HEK293 (cell line): ENCODE measurements around the gene FASTKD3.

ENCODE experiments used
- CTCF ChIA-PET: fragments of 350-600 bp; formaldehyde crosslinking; extraction: SDS; loops from one replicate; lab custom pipeline; 2021; ENCODE audit warnings: antibody characterized with exemption; lab: Yijun Ruan, JAX
- POLR2A ChIA-PET: fragments of 300-600 bp; formaldehyde crosslinking; extraction: SDS; loops from one replicate; lab custom pipeline; 2020; ENCODE audit warnings: antibody characterized with exemption, inconsistent platforms; lab: Yijun Ruan, JAX
- H3K27ac ChIP-seq: fragments of 200-500 bp; sonication (Bioruptor generic); 2 replicates; pipeline ENCODE4 v1.5.1; 2014; ENCODE audit warnings: low read depth, low read length, control low read depth, inconsistent platforms; ENCODE audit errors: extremely low read depth
- H3K36me3 ChIP-seq, 2 experiments: fragments of 200-500 bp in 1 of 2; sonication (Bioruptor generic) in 1 of 2; 1 replicate in 1 of 2; 2 replicates in 1 of 2; pipeline ENCODE4 v1.5.1; 2014 to 2017; ENCODE audit warnings: inconsistent platforms in 2 of 2, low read length in 2 of 2; ENCODE audit not compliant: control insufficient read depth in 2 of 2, insufficient read depth in 1 of 2
- H3K4me1 ChIP-seq: fragments of 200-500 bp; sonication (Bioruptor generic); 2 replicates; pipeline ENCODE4 v1.5.1; 2014; ENCODE audit warnings: mild to moderate bottlenecking, low read length, inconsistent platforms; ENCODE audit not compliant: control insufficient read depth, insufficient read depth
- H3K4me3 ChIP-seq: 2 replicates; pipeline ENCODE4 v1.5.1; 2011; ENCODE audit warnings: low read depth, mild to moderate bottlenecking, control low read depth, low read length, moderate library complexity
- H3K9me3 ChIP-seq: fragments of 200-500 bp; sonication (Bioruptor generic); 2 replicates; pipeline ENCODE4 v1.5.1; 2014; ENCODE audit warnings: low read depth, low read length, inconsistent platforms; ENCODE audit not compliant: control insufficient read depth, insufficient read depth
- IKZF3 ChIP-seq: fragments of 450-650 bp; IDR thresholded peaks from 2 replicates; pipeline ENCODE4 v1.5.0; 2018; ENCODE audit warnings: missing biosample characterization, mild to moderate bottlenecking, missing genetic modification characterization, moderate library complexity
- KLF10 ChIP-seq: fragments of 450-650 bp; IDR thresholded peaks from 2 replicates; pipeline ENCODE4 v1.5.1; 2018; ENCODE audit warnings: missing biosample characterization, mild to moderate bottlenecking, missing genetic modification characterization
- MYNN ChIP-seq: fragments of 450-650 bp; formaldehyde crosslinking; IDR thresholded peaks from 2 replicates; pipeline ENCODE4 v1.5.1; 2016; ENCODE audit warnings: missing biosample characterization, missing genetic modification characterization, borderline replicate concordance
- SALL2 ChIP-seq: fragments of 450-650 bp; formaldehyde crosslinking; IDR thresholded peaks from 2 replicates; pipeline ENCODE4 v1.5.0; 2017; ENCODE audit warnings: missing biosample characterization, mild to moderate bottlenecking, missing genetic modification characterization, borderline replicate concordance
- ZBTB49 ChIP-seq: fragments of 450-650 bp; formaldehyde crosslinking; IDR thresholded peaks from 2 replicates; pipeline ENCODE4 v1.5.1; 2016; ENCODE audit warnings: missing biosample characterization, missing genetic modification characterization, low read depth
- ZNF133 ChIP-seq: fragments of 450-650 bp; formaldehyde crosslinking; IDR thresholded peaks from 2 replicates; pipeline ENCODE4 v1.5.1; 2016; ENCODE audit warnings: missing biosample characterization, missing genetic modification characterization
- ZNF184 ChIP-seq: fragments of 450-650 bp; IDR thresholded peaks from 2 replicates; pipeline ENCODE4 v1.5.1; 2018; ENCODE audit warnings: missing biosample characterization, mild to moderate bottlenecking, missing genetic modification characterization
- ZNF221 ChIP-seq: fragments of 450-650 bp; formaldehyde crosslinking; IDR thresholded peaks from 2 replicates; pipeline ENCODE4 v1.5.1; 2017; ENCODE audit warnings: missing biosample characterization, missing genetic modification characterization, borderline replicate concordance
- ZNF274 ChIP-seq, 2 experiments: fragments of 200-500 bp in 1 of 2; fragments of 450-650 bp in 1 of 2; sonication (Bioruptor generic) in 1 of 2; formaldehyde crosslinking in 1 of 2; IDR thresholded peaks; 2 replicates each; pipeline versions ENCODE4 v1.5.1 to v1.6.1; 2014 to 2016; ENCODE audit warnings: borderline replicate concordance in 1 of 2, inconsistent platforms in 1 of 2, low read length in 1 of 2, missing biosample characterization in 1 of 2, missing genetic modification characterization in 1 of 2
- ZNF280C ChIP-seq: fragments of 450-650 bp; formaldehyde crosslinking; IDR thresholded peaks from 2 replicates; pipeline ENCODE4 v1.5.1; 2016; ENCODE audit warnings: missing biosample characterization, missing genetic modification characterization
- ZNF341 ChIP-seq: fragments of 450-650 bp; formaldehyde crosslinking; IDR thresholded peaks from 2 replicates; pipeline ENCODE4; 2016; ENCODE audit warnings: low read depth, missing biosample characterization, missing genetic modification characterization
- ZNF433 ChIP-seq: fragments of 450-650 bp; formaldehyde crosslinking; IDR thresholded peaks from 2 replicates; pipeline ENCODE4 v1.5.1; 2016; ENCODE audit warnings: missing biosample characterization, missing genetic modification characterization, low read depth
- ZNF521 ChIP-seq: fragments of 450-650 bp; formaldehyde crosslinking; IDR thresholded peaks from 2 replicates; pipeline ENCODE4 v1.5.1; 2017; ENCODE audit warnings: missing biosample characterization, mild to moderate bottlenecking, missing genetic modification characterization
- ZNF560 ChIP-seq: fragments of 450-650 bp; formaldehyde crosslinking; IDR thresholded peaks from 2 replicates; pipeline ENCODE4 v1.5.1; 2017; ENCODE audit warnings: missing biosample characterization, missing genetic modification characterization, borderline replicate concordance
- ZNF654 ChIP-seq: fragments of 450-650 bp; formaldehyde crosslinking; IDR thresholded peaks from 2 replicates; pipeline ENCODE4 v1.5.1; 2016; ENCODE audit warnings: low read depth, missing biosample characterization, missing genetic modification characterization
- ZNF777 ChIP-seq: fragments of 450-650 bp; formaldehyde crosslinking; IDR thresholded peaks from 2 replicates; pipeline ENCODE4 v1.5.1; 2017; ENCODE audit warnings: missing biosample characterization, missing genetic modification characterization, borderline replicate concordance
- ZNF843 ChIP-seq: fragments of 450-650 bp; formaldehyde crosslinking; IDR thresholded peaks from 2 replicates; pipeline ENCODE4 v1.5.1; 2016; ENCODE audit warnings: missing biosample characterization, missing genetic modification characterization
- ZXDB ChIP-seq: fragments of 450-650 bp; formaldehyde crosslinking; IDR thresholded peaks from 2 replicates; pipeline ENCODE4 v1.5.1; 2016; ENCODE audit warnings: missing biosample characterization, missing genetic modification characterization

Gene FASTKD3

DNA sequence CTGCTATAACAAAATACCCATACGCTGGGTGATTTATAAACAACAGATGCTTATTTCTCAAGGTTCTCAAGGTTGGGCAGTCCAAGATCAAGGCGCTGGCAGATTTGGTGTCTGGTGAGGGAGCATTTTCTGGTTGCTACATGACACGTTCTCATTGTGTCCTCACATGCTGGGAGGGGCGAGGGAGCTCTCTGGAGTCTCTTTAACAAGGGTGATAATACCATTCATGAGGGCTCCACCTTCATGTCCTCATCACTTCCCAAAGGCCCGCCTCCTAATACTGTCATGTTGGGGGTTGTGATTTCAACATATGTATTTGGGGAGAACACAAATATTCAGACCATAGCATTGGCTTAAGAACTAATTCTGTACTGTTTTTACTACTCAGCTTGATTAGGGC is 22.5 kb downstream of the FASTKD3 start:
- POLR2A ChIA-PET, result no interaction called here
- no peak for TF ChIP-seq MYNN
- no peak for TF ChIP-seq ZNF184 (tag by site-specific recombination)
- no peak for TF ChIP-seq ZNF133
- no peak for TF ChIP-seq KLF10 (tag by site-specific recombination)
- no peak for TF ChIP-seq ZNF654 (tag by site-specific recombination)
- no peak for TF ChIP-seq SALL2 (tag by site-specific recombination)
- TF ChIP-seq ZNF560 (tag by site-specific recombination), result no peak
- TF ChIP-seq ZXDB (tag by site-specific recombination), result no peak
- TF ChIP-seq ZNF341 (tag by site-specific recombination), result no peak
- TF ChIP-seq ZNF221 (tag by site-specific recombination), result no peak
- no peak for TF ChIP-seq IKZF3 (tag by site-specific recombination)
- no peak for TF ChIP-seq ZNF433 (tag by site-specific recombination)
- no peak for TF ChIP-seq ZNF280C (tag by site-specific recombination)
- Histone ChIP-seq H3K27ac (no peak overlapping the region), H3K36me3 (no peaks in the 10 kb centered on the region), H3K4me1 (peaks cover 3% of the 10 kb centered on the region; the same call in 1 of the 2 replicates), H3K9me3 (no peaks in the 10 kb centered on the region), H3K4me3 (no peak overlapping the region)
- CTCF ChIA-PET, result interaction anchor here (0.6 to 3.3 kb wide), 3 partner anchors 8 to 30 kb away, joined by 3 to 29 read pairs (median 8); no protein-coding TSS in a partner anchor

- TF ChIP-seq ZNF274 (IDR thresholded peaks at IDR 0.05; ENCODE audit: low read length), result no peak
- no peak for TF ChIP-seq ZNF274 (tag by site-specific recombination; IDR thresholded peaks at IDR 0.05; ENCODE audit: borderline replicate concordance)
- TF ChIP-seq ZBTB49 (tag by site-specific recombination), result no peak
- TF ChIP-seq ZNF521, result no peak
- no peak for TF ChIP-seq ZNF843
- no peak for TF ChIP-seq ZNF777 (tag by site-specific recombination)
- TF ChIP-seq ZNF221 (tag by site-specific recombination), result no peak
- TF ChIP-seq, all 188 proteins: peak for 0
- POLR2A ChIA-PET, result no interaction called here
- CTCF ChIA-PET, result interaction anchor here (0.6 to 3.3 kb wide), 5 partner anchors 11 to 586 kb away, joined by 3 to 29 read pairs (median 3); no protein-coding TSS in a partner anchor
- H3K4me1 ChIP-seq, result peaks cover 3% of the 10 kb centered on the region; the same call in 1 of the 2 replicates
- H3K27ac ChIP-seq, result no peak overlapping the region
- no peaks in the 10 kb centered on the region for H3K36me3 ChIP-seq
- no peak overlapping the region for H3K4me3 ChIP-seq
- no peaks in the 10 kb centered on the region for H3K9me3 ChIP-seq
Observed at GRCh38 chr5:7845557-7845956, 23.3 kb downstream of the FASTKD3 start.
